GM12891 (cell line): ENCODE data around the gene STAT3.

Source experiments
- PAX5 ChIP-seq: IDR thresholded peaks from 2 replicates; pipeline ENCODE4 v1.6.1; 2011; ENCODE audit warnings: low read length, moderate library complexity, mild to moderate bottlenecking; ENCODE audit not compliant: insufficient read depth, severe bottlenecking
- POLR2A ChIP-seq: IDR thresholded peaks from 2 replicates; pipeline ENCODE4 v1.6.1; 2011; ENCODE audit warnings: low read depth, low read length, control low read depth
- POLR2AphosphoS5 ChIP-seq: IDR thresholded peaks from 2 replicates; pipeline ENCODE4 v1.6.1; 2011; ENCODE audit warnings: low read depth, low read length, control low read depth
- POU2F2 ChIP-seq: IDR thresholded peaks from 2 replicates; pipeline ENCODE4 v1.6.1; 2011; ENCODE audit warnings: low read depth, mild to moderate bottlenecking, control low read depth, low read length, moderate library complexity
- TAF1 ChIP-seq: IDR thresholded peaks from 2 replicates; pipeline ENCODE4 v1.6.1; 2011; ENCODE audit warnings: low read depth, low read length, control low read depth

DNA sequence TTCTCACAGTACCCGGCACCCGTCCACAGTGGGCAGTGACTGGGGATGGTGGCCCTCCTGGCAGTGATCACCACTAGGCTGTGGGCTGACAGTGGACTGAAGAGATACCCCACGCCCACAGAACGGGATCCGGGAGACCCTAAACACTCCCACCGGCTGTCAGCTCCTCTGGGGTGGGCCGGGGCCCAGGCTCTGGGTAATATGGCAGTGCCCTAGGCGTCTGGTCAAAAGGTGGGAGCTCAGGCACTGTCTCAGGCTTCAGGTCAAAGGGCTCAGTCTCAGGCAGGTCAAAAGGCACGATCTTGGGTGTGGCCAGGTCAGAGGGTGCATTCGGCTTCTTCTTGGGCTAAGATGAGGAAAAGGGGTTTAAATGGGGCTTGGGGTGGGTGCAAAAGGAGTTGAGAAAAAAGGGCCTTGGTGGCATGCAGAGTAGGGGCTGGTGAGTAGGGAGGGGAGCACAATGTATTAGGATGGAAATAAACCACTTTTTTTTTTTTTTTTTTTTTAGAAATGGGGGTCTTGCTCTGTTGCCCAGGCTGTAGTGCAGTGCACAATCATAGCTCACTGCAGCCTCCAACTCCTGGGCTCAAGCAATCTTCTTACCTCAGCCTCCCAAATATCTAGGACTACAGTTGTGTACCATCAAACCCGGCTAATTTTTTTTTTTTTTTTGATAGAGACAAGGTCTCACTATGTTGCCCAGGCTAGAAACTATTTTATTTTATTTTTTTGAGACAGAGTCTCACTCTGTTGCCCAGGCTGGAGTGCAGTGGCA lies 23.9 kb upstream of the STAT3 start:
- TF ChIP-seq POLR2A (no peak), POLR2AphosphoS5 (no peak), TAF1 (no peak), POU2F2 (no peak), PAX5 (no peak)
